Gastrocnemius medialis (tissue), 4 donors: Measurements from ENCODE around the gene ADCY4.

Experiments used
- POLR2A ChIP-seq, 2 donors: fragments of 450-650 bp; IDR thresholded peaks; one replicate each; pipeline ENCODE4 v1.6.1; 2017; ENCODE audit warnings: antibody characterized with exemption in 2 of 2, mild to moderate bottlenecking in 2 of 2, moderate library complexity in 2 of 2
- TF ChIP-seq, protein P1 (sequence below), 5 experiments: fragments of 450-650 bp in 3 of 5; fragments of 200-600 bp in 2 of 5; sonication (generic) in 2 of 5; IDR thresholded peaks in 4 of 5; conservative IDR thresholded peaks in 1 of 5; 1 replicate in 4 of 5; 2 replicates in 1 of 5; pipeline ENCODE4 v1.5.1; 2016 to 2019; ENCODE audit warnings: antibody characterized with exemption in 5 of 5, mild to moderate bottlenecking in 3 of 5, moderate library complexity in 3 of 5

DNA sequence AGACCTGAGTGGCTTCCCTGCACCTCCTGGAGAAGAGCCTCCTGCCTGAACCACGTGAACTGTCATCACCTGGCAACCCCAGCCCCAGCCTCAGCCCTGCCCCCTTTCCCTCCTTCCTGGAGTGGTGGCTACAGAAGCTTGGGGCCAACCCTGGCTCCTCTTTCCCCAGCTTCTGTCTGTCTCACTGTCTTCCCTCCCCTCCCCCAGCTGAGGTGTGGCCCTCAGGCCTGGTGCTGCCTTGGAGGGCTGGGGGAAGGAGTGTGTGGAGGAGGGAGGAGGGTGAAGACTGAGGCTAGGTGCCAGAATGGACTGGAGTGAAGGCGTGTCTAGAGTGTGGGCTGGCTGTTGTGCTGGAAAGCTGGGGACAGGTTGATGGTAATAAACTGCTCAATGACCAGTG, 42.8 kb upstream of the ADCY4 start:
- TF ChIP-seq, protein P1, sequence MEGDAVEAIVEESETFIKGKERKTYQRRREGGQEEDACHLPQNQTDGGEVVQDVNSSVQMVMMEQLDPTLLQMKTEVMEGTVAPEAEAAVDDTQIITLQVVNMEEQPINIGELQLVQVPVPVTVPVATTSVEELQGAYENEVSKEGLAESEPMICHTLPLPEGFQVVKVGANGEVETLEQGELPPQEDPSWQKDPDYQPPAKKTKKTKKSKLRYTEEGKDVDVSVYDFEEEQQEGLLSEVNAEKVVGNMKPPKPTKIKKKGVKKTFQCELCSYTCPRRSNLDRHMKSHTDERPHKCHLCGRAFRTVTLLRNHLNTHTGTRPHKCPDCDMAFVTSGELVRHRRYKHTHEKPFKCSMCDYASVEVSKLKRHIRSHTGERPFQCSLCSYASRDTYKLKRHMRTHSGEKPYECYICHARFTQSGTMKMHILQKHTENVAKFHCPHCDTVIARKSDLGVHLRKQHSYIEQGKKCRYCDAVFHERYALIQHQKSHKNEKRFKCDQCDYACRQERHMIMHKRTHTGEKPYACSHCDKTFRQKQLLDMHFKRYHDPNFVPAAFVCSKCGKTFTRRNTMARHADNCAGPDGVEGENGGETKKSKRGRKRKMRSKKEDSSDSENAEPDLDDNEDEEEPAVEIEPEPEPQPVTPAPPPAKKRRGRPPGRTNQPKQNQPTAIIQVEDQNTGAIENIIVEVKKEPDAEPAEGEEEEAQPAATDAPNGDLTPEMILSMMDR (IDR thresholded peaks at IDR 0.05 in 4 of 5, conservative IDR thresholded peaks at IDR 0.05 in 1 of 5), result no peak
- no peak for TF ChIP-seq POLR2A (IDR thresholded peaks at IDR 0.05)
